ENCODE results near the gene PITRM1. TPM values are rescaled to one million over a fixed set of nuclear protein-coding genes. Genes with fewer than 3 reads are reported as not detected.

PITRM1 gene
- total and polyA plus RNA-seq, 2 donors = 46.6 to 61.2 TPM

DNA sequence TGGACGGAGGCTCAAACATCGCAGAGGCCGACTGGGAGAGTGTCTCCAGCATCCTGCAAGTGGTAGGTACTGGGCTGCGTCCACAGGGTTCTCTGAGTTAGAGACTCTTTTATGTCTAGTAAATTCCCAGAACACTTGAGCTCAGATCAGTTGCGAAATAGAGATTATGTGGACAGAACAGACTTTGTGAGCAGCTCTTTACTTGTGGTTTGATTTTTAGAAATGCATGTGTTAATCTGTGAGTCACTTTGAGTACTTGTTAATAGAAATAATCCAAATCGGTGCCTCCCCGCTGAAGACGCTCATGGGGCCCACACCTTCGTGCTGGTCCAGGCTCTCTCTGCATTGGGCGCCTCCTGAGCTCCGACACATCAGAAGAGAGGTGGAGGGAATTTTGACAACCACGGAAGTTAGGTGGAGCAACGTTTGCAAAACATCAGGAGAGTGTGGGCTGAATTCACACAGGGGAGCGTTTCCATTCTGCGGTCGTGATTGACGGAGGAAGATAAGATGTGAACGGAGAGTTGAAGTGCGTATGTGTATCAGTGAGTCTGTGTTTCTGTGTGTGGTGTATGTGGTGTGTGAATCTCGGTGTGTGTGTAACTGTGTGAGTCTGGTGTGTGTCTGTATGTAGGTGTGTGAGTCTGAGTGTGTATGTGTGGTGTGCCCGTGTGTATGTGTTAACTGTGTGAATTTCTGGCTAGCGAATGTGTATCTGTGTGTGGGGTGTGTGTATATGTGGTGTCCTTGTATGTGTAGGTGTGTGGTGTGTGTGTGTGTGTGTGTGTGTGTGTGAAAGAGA is 73.1 kb downstream of the PITRM1 start:
- WGBS = 85% methylated on average over 22 of the region's 22 CpGs
- H3K27ac ChIP-seq (ENCODE audit: low read depth) = no peak overlapping the region
- no peak for DNase-seq (ENCODE audit: extremely low spot score)
- no peaks in the 10 kb centered on the region for H3K36me3 ChIP-seq (ENCODE audit: insufficient read depth)
- H3K4me1 ChIP-seq (ENCODE audit: insufficient read depth) = no peaks in the 10 kb centered on the region
- no peak overlapping the region for H3K4me3 ChIP-seq (ENCODE audit: low read depth, low read length)

DNA sequence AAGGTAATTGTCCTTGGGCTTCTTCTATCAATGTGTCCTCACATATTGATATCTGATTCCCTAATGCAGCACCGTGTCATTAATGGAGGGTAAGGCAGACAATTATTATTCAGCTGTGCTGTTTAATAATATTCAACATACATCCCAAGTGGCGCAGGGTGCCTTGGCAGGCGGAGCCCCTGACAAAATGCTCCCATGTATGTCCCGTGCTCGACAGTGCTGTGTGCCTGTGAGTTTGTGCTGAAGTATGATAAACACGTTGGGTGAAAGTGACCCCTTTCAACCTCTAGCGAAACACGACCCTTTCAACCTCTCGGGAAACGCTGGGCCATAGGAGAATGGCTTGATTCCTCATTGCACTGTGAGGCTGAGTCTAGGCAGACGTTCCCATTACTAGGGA is 73.9 kb downstream of the PITRM1 start:
- Histone ChIP-seq H3K4me1 (ENCODE audit: insufficient read depth) (no peaks in the 10 kb centered on the region), H3K27ac (ENCODE audit: low read depth) (no peak overlapping the region), H3K36me3 (ENCODE audit: insufficient read depth) (no peaks in the 10 kb centered on the region), H3K4me3 (ENCODE audit: low read depth, low read length) (no peak overlapping the region)
- DNase-seq (ENCODE audit: extremely low spot score) = no peak
- WGBS = 90% methylated on average over 11 of the region's 11 CpGs

DNA sequence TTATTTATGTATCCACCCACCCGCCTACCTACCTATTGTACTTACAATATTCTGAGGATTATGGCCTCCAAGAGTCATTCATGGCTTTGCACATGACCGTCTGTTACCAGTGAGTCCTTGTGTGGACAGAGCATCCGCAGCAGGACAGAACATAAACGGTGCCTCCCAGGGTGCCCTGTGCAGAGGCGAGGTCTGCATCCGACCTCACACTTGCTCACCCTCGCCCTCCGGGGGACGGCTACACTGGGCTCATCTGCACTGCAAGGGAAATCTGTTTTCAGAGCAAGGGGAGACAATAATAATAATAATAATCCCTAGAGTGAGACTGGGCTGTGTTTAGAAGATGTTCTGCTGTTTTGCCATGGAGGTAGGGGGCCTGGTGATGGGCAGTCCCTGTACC is 75.4 kb downstream of the PITRM1 start:
- Histone ChIP-seq H3K36me3 (ENCODE audit: insufficient read depth) (no peaks in the 10 kb centered on the region), H3K4me1 (ENCODE audit: insufficient read depth) (no peaks in the 10 kb centered on the region), H3K27ac (ENCODE audit: low read depth) (no peak overlapping the region), H3K4me3 (ENCODE audit: low read depth, low read length) (no peak overlapping the region)
- 91% methylated on average over 9 of the region's 9 CpGs for WGBS
- DNase-seq (ENCODE audit: extremely low spot score) = no peak

DNA sequence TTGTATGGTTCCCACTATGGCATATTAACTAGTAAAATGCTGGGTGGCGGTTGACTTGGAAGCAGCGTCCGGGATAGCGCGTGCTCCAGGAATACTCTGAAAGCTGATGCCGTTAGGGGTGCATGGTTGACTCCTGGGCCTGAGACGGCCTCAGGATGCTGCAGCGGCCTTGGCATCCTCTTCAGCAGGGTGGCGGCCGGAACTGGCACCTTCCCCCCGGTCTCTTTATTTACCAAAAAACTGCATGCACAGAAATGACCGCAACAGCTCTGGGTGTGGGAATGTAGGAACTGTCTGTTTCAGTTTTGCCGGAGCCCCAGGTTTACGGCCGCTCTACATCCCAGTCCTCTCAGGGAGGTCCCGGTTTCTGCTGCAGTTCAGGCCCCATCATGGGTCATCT is 76.4 kb downstream of the PITRM1 start:
- Histone ChIP-seq H3K36me3 (ENCODE audit: insufficient read depth) (no peaks in the 10 kb centered on the region), H3K4me1 (ENCODE audit: insufficient read depth) (no peaks in the 10 kb centered on the region), H3K4me3 (ENCODE audit: low read depth, low read length) (no peak overlapping the region), H3K27ac (ENCODE audit: low read depth) (peak overlapping the region; percentile 70)
- 39% methylated on average over 16 of the region's 16 CpGs for WGBS
- no peak for DNase-seq (ENCODE audit: extremely low spot score)

DNA sequence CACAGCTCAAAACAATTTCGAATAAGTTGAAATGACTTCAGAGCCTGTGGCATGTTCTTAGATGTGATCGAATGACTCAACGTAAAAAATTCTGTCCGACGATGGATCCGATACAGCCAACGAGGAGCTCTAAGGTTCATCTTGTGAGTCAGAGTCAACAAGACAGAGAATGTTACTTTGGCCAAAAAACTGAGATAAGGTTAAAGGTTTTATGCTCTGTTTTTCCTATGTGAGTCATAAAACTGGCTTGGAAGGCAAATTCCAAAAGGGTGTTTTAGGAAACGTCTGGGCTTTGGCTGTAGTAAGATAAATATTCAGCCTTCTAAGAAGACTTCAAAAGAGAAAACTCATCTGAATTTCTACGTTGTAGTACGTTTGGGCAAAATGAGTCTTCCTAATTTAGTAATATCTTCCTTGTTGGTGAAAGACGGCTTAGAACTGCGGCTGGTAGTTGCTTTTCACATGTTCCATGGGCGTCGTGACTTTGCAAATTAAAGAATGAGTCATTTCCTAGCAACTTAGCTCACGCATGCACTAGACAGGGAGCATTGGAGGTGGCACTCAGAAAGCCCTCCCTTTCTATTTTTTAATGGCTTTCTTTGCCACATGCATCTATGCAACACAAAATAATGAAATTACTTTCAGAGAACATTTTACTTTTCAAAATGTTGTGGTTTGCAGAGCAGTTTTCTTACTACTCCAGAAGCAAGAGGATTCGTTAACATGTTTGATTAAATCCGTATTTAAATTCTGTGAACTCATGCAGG is 77.0 kb downstream of the PITRM1 start:
- peak overlapping the region; percentile 70 for H3K27ac ChIP-seq (ENCODE audit: low read depth)
- H3K4me1 ChIP-seq (ENCODE audit: insufficient read depth) = no peaks in the 10 kb centered on the region
- 4% methylated on average over 17 of the region's 17 CpGs for WGBS
- DNase-seq (ENCODE audit: extremely low spot score) = peak; percentile 67
- H3K4me3 ChIP-seq (ENCODE audit: low read depth, low read length) = no peak overlapping the region
- H3K36me3 ChIP-seq (ENCODE audit: insufficient read depth) = no peaks in the 10 kb centered on the region

DNA sequence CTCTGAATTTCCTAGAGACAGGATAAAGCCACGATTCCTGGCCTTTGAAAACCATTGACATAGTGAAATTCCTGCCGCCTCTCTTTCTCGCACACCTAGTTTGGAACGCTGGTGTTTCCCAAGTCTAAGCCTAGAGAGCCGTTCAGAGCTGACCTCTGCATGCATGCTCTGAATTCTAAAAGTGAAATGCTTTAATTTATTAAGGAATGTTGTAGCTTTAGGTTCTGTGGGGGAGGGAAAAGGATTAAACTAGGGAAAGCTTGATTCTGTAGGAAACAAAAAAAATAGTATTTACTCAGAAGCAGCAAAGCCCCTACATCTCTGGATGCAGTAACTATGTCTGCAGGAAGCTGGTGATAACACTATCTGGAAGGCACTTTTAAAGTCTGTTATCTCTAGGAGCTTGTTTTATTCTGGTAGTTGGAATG is 78.0 kb downstream of the PITRM1 start:
- Histone ChIP-seq H3K27ac (ENCODE audit: low read depth) (no peak overlapping the region), H3K4me1 (ENCODE audit: insufficient read depth) (no peaks in the 10 kb centered on the region), H3K4me3 (ENCODE audit: low read depth, low read length) (no peak overlapping the region), H3K36me3 (ENCODE audit: insufficient read depth) (no peaks in the 10 kb centered on the region)
- 50% methylated on average over 5 of the region's 5 CpGs for WGBS
- no peak for DNase-seq (ENCODE audit: extremely low spot score)

DNA sequence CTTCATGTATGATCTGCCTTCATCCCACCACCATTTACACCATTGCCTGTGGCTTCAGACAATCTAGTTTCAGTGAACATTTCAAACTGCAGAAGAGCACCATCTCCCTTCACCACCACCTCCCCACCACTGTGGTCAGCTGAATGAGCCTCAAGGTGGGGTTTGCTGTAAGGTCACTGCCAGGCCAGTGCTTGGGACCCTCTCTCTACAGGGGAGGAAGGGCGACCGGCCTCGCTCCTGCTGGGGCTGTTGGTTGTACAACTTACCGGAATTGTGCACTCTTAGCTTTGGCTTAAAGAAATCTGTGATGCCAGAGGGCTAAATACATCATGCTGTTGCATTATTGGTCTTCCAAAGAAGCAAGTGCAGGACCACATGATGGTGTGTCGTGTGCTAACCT is 78.6 kb downstream of the PITRM1 start:
- no peak overlapping the region for H3K4me3 ChIP-seq (ENCODE audit: low read depth, low read length)
- WGBS = 93% methylated on average over 5 of the region's 5 CpGs
- no peaks in the 10 kb centered on the region for H3K36me3 ChIP-seq (ENCODE audit: insufficient read depth)
- no peak for DNase-seq (ENCODE audit: extremely low spot score)
- H3K4me1 ChIP-seq (ENCODE audit: insufficient read depth) = no peaks in the 10 kb centered on the region
- no peak overlapping the region for H3K27ac ChIP-seq (ENCODE audit: low read depth)

DNA sequence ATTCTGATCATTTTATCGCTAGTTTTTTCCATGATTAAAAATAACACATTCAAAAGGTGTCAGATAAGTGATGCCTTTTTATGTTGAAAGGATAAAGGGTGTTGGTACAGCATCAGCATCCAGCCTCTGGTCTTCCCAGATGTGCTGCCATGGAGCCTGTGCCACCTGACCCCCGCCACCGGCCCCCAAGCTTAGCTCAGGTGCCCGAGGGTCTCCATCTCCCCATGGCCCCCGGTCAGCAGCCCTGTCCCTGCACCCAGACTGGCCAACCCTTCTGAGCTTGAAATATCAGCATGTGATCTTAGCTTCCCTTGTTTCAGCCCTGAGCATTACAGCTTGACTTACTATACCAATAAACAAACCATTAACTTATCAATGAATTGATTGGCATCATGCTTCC is 80.7 kb downstream of the PITRM1 start:
- no peak for DNase-seq (ENCODE audit: extremely low spot score)
- WGBS = 79% methylated on average over 5 of the region's 5 CpGs
- H3K36me3 ChIP-seq (ENCODE audit: insufficient read depth) = no peaks in the 10 kb centered on the region
- H3K4me1 ChIP-seq (ENCODE audit: insufficient read depth) = no peaks in the 10 kb centered on the region
- no peak overlapping the region for H3K4me3 ChIP-seq (ENCODE audit: low read depth, low read length)
- no peak overlapping the region for H3K27ac ChIP-seq (ENCODE audit: low read depth)

DNA sequence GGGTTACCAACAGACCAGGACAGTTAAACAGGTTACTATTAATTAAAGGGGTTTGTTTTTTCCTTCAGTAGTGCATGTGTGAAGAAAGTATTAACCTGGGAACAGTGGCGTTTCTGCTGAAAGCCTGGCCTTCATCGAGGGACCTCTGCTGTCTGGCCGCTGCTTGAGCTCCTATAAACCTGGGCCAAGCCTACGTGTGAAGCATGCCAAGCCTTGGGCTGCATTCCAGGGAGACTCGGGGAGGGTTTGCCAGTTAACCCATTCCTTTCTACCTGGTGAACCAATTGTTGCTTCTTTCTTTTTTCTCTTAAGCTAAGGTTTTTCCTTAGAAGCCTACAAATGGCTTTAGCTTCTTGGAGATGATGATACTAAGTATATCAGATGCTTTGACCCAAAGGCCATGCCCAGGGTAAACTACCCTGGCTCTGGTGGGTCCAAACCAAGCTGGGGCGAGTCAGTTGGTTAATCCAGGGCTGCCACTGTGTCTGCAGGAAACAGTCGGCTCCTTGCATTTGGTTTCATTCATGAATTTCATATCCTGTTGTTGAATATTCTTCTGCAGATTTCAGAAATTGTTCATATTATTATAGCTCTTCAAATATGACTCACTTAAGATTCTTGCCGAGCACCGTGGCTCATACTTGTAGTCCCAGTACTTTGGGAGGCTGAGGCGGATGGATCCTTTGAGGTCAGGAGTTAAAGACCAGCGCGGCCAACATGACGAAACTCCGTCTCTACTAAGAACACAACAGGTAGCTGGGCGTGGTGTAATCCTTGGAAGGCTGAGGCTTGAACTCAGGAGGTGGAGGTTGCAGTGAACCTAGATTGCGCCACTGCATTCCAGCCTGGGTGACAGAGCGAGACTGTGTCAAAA is 81.4 kb downstream of the PITRM1 start:
- no peak for DNase-seq (ENCODE audit: extremely low spot score)
- Histone ChIP-seq H3K4me1 (ENCODE audit: insufficient read depth) (no peaks in the 10 kb centered on the region), H3K27ac (ENCODE audit: low read depth) (no peak overlapping the region), H3K36me3 (ENCODE audit: insufficient read depth) (no peaks in the 10 kb centered on the region), H3K4me3 (ENCODE audit: low read depth, low read length) (no peak overlapping the region)
- WGBS = 49% methylated on average over 17 of the region's 17 CpGs

DNA sequence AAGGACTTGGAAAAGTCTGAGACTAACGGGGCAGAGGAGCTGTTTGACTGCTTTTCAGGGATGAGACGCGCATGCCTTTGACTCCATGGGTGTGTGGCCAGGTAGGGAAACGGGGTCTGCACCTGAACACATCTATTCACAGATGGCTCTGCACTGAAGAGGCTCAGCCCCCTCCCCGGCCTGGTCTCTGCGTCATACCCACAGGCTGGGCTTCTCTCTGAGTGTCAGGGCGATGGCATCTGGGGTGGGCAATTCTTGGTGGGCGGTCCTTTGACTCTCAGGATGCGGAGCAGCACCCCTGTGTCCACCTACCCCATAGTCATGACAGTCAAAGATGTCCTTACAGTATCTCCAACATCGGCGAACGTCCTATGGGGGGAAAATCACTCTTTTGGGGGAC is 82.2 kb downstream of the PITRM1 start:
- DNase-seq (ENCODE audit: extremely low spot score) = no peak
- 84% methylated on average over 12 of the region's 12 CpGs for WGBS
- H3K4me1 ChIP-seq (ENCODE audit: insufficient read depth) = no peaks in the 10 kb centered on the region
- H3K27ac ChIP-seq (ENCODE audit: low read depth) = no peak overlapping the region
- no peak overlapping the region for H3K4me3 ChIP-seq (ENCODE audit: low read depth, low read length)
- no peaks in the 10 kb centered on the region for H3K36me3 ChIP-seq (ENCODE audit: insufficient read depth)

Other genes starting within 250 kb of the PITRM1 start
- 40.6 TPM for gene PFKP, start 105.2 kb downstream of the PITRM1 start, total RNA-seq
- 104 TPM for gene PFKP, start 105.2 kb downstream of the PITRM1 start, polyA plus RNA-seq